Upper lobe of left lung (tissue), 6 donors: ENCODE data around the gene ATIC. TPM values are rescaled to one million over a fixed set of nuclear protein-coding genes. Genes with fewer than 3 reads are reported as not detected.
"Not testable (repeated sequence)": the region's sequence is repeated elsewhere in the genome, so short reads cannot be mapped to it uniquely, and the experiment has no call there.

Source experiments
- ATAC-seq, 2 donors: fragments of 200-7000 bp; cut with Tn5 transposase; one replicate each; pipeline ENCODE4 v1.9.1; 2022; ENCODE audit warnings: mild to moderate bottlenecking in 2 of 2, moderate library complexity in 2 of 2; ENCODE audit not compliant: low FRiP score in 2 of 2
- DNase-seq, 2 donors: peaks; one replicate each; pipeline ENCODE4 v3.0.0-alpha.2; 2019 to 2020
- H3K27ac ChIP-seq, 4 donors: fragments of 200-600 bp; sonication (generic); one replicate each; pipeline ENCODE4 v1.5.1; 2016 to 2019
- H3K27me3 ChIP-seq, 4 donors: fragments of 200-600 bp; sonication (generic); one replicate each; pipeline ENCODE4 v1.5.1; 2017 to 2019
- H3K36me3 ChIP-seq, 4 donors: fragments of 200-600 bp; sonication (generic); one replicate each; pipeline ENCODE4 v1.5.1; 2016 to 2019
- H3K4me1 ChIP-seq, 4 donors: fragments of 200-600 bp; sonication (generic); one replicate each; pipeline ENCODE4 v1.5.1; 2018 to 2019
- H3K4me3 ChIP-seq, 4 donors: fragments of 200-600 bp; sonication (generic); one replicate each; pipeline ENCODE4 v1.5.1; 2017 to 2019; ENCODE audit warnings: mild to moderate bottlenecking in 2 of 4, moderate library complexity in 1 of 4
- H3K9me3 ChIP-seq, 4 donors: fragments of 200-600 bp; sonication (generic); one replicate each; pipeline ENCODE4 v1.5.1; 2018 to 2019
- EP300 ChIP-seq, 4 donors: sonication (generic); formaldehyde crosslinking; IDR thresholded peaks; one replicate each; pipeline ENCODE4 v1.5.1; 2017; ENCODE audit warnings: antibody characterized with exemption in 4 of 4, control low read depth in 2 of 4
- POLR2A ChIP-seq, 4 donors: fragments of 450-650 bp; IDR thresholded peaks; one replicate each; pipeline ENCODE4 v1.5.1; 2016 to 2017; ENCODE audit warnings: antibody characterized with exemption in 4 of 4, mild to moderate bottlenecking in 2 of 4
- POLR2AphosphoS5 ChIP-seq, 2 donors: sonication (generic); formaldehyde crosslinking; IDR thresholded peaks; one replicate each; pipeline ENCODE4 v1.5.1; 2017; ENCODE audit warnings: antibody characterized with exemption in 2 of 2
- WGBS, 2 donors: methylation state at CpG; one replicate each; pipeline ENCODE4 v1.1.5; 2017 to 2018; 5-methylcytosine and 5-hydroxymethylcytosine counted together
- total RNA-seq, 6 donors: library from RNA; depleted of rRNA in 4 of 6; stranded (reverse); fragments of >200 nt in 4 of 6; gene quantifications; one replicate each; pipeline versions ENCODE4 v1.1.0 to v1.2.1, GENCODE V29; 2016 to 2021
- TF ChIP-seq, protein P1 (sequence below), 6 experiments: fragments of 450-650 bp in 4 of 6; fragments of 200-600 bp in 2 of 6; sonication (generic) in 2 of 6; IDR thresholded peaks; one replicate each; pipeline ENCODE4 v1.5.1; 2016 to 2019; ENCODE audit warnings: antibody characterized with exemption in 6 of 6
- donor health status: DM: no; HTN: no; CAD: no; lungs with moderate emphysema.
- donor health status: DM: no; HTN: yes; CAD: no; lungs with severe emphysema.

ATIC gene
- total RNA-seq, 6 donors from 2014 or later, result 25.1 to 69.2 (median 56.6) TPM

DNA sequence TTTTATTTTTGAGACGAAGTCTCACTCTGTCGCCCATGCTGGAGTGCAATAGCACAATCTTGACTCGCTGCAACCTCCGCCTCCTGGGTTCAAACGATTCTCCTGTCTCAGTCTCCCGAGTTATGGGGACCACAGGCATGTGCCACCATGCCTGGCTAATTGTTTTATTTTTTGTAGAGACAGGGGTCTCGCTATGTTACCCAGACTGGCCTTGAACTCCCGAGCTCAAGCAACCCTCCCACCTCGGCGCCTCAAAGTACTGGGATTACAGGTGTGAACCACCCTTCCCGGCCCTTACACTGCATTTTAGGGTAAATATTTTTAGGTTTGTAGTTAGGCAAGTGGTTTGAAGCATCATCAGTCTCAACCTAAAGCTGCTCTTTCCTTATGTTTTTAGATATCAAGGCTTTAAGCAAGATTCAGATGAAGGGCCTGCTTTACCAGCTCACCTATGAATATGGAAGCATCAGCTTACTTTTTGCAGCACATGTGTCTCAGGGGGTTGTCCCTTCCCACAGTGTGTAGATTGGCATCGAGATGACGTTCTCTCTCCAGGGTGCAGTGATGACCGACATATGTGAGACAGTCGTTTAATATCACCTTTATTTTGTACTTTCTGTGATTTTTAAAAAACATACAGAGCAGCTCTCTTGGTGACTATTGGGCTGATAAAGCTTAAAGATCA, 47.2 kb downstream of the ATIC start:
- DNase-seq (no peak), ATAC-seq (no peak)
- no peaks in the 10 kb centered on the region for H3K27me3 ChIP-seq
- WGBS, 2 donors, result 88 to 89% methylated on average over 15 of the region's 15 CpGs
- no peaks in the 10 kb centered on the region for H3K9me3 ChIP-seq
- TF ChIP-seq, protein P1, sequence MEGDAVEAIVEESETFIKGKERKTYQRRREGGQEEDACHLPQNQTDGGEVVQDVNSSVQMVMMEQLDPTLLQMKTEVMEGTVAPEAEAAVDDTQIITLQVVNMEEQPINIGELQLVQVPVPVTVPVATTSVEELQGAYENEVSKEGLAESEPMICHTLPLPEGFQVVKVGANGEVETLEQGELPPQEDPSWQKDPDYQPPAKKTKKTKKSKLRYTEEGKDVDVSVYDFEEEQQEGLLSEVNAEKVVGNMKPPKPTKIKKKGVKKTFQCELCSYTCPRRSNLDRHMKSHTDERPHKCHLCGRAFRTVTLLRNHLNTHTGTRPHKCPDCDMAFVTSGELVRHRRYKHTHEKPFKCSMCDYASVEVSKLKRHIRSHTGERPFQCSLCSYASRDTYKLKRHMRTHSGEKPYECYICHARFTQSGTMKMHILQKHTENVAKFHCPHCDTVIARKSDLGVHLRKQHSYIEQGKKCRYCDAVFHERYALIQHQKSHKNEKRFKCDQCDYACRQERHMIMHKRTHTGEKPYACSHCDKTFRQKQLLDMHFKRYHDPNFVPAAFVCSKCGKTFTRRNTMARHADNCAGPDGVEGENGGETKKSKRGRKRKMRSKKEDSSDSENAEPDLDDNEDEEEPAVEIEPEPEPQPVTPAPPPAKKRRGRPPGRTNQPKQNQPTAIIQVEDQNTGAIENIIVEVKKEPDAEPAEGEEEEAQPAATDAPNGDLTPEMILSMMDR (IDR thresholded peaks at IDR 0.05), result no peak
- TF ChIP-seq POLR2A (IDR thresholded peaks at IDR 0.05) (no peak), POLR2AphosphoS5 (IDR thresholded peaks at IDR 0.05) (no peak), EP300 (IDR thresholded peaks at IDR 0.05) (no peak)
- H3K4me3 ChIP-seq, result no peak overlapping the region
- peaks cover 4 to 30% (median 9%) of the 10 kb centered on the region in 4 donors for H3K36me3 ChIP-seq
- H3K27ac ChIP-seq, result no peak overlapping the region
- H3K4me1 ChIP-seq, result no peaks in the 10 kb centered on the region

DNA sequence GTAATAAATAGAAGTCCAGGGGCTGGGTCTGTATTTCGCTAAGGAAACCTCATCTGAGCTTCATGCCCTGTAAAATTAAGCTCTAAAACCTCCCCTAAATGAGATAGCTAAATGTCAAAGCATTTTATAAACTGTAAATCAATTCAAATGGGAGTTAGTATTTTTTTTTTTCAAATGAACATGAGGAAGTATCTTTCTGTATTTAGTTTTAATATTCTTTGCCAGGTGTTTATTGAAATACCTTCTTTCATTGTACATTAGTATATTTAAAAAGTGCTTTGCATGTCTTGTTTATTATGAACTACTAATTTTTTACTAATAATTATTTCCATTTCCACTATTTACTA, 47.7 kb downstream of the ATIC start:
- ATAC-seq, result no peak
- Histone ChIP-seq H3K9me3 (no peaks in the 10 kb centered on the region), H3K27ac (no peak overlapping the region), H3K4me3 (no peak overlapping the region), H3K36me3 (peaks cover 7 to 35% (median 12%) of the 10 kb centered on the region in 4 donors), H3K4me1 (no peaks in the 10 kb centered on the region), H3K27me3 (no peaks in the 10 kb centered on the region)
- TF ChIP-seq POLR2AphosphoS5 (IDR thresholded peaks at IDR 0.05) (no peak), EP300 (IDR thresholded peaks at IDR 0.05) (no peak)
- 96 to 97% methylated on average over 1 of the region's 1 CpG for WGBS, 2 donors
- no peak for DNase-seq

DNA sequence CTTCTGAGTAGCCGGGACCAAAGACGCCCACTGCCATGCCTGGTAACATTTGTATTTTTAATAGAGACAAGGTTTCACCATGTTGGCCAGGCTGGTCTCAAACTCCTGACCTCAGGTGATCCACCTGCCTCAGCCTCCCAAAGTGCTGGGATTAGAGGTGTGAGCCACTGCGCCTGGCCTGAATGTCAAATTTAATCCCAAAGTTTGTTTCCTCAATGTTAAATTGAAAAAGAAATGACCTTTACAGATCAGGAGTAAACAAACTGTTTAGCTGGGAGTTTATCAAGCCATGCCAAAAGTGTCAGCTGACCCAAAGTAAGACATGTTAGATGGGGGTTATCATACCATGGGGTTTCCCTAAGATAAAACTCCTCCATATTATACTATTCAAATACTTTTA, 48.2 kb downstream of the ATIC start:
- not testable (repeated sequence) for DNase-seq, ATAC-seq, H3K4me1 ChIP-seq, H3K4me3 ChIP-seq, H3K27me3 ChIP-seq, H3K9me3 ChIP-seq, H3K27ac ChIP-seq
- H3K36me3 ChIP-seq, result peaks cover 7 to 40% (median 14%) of the 10 kb centered on the region in 4 donors
- 96 to 97% methylated on average over 3 of the region's 3 CpGs for WGBS, 2 donors

DNA sequence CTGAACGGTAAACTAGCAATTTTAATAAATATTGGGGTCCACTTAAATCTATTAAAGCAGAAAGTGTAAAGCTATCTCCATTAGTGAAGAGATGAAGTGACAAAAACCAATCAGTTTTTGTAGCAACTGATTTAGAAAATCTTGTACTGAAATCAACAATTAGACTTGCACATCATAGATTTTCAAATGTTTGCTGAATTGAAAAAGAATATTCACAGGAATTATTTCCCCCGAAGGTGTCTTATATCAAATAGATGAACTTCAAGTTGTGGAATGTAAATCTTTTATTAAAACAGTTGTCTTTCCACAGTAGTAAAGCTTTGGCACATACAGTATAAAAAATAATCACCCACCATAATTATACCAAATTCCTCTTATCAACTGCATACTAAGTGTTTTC, 48.7 kb downstream of the ATIC start:
- DNase-seq (no peak), ATAC-seq (no peak)
- H3K27me3 ChIP-seq, result no peaks in the 10 kb centered on the region
- no peak overlapping the region for H3K27ac ChIP-seq
- no peak overlapping the region for H3K4me3 ChIP-seq
- H3K9me3 ChIP-seq, result no peaks in the 10 kb centered on the region
- no peak for TF ChIP-seq POLR2A (IDR thresholded peaks at IDR 0.05)
- no peak for TF ChIP-seq POLR2AphosphoS5 (IDR thresholded peaks at IDR 0.05)
- TF ChIP-seq, protein P1 (IDR thresholded peaks at IDR 0.05), result no peak
- TF ChIP-seq EP300 (IDR thresholded peaks at IDR 0.05), result no peak
- H3K36me3 ChIP-seq, result peaks cover 7 to 45% (median 16%) of the 10 kb centered on the region in 4 donors
- H3K4me1 ChIP-seq, result no peaks in the 10 kb centered on the region
- 87 to 90% methylated on average over 2 of the region's 2 CpGs for WGBS, 2 donors

DNA sequence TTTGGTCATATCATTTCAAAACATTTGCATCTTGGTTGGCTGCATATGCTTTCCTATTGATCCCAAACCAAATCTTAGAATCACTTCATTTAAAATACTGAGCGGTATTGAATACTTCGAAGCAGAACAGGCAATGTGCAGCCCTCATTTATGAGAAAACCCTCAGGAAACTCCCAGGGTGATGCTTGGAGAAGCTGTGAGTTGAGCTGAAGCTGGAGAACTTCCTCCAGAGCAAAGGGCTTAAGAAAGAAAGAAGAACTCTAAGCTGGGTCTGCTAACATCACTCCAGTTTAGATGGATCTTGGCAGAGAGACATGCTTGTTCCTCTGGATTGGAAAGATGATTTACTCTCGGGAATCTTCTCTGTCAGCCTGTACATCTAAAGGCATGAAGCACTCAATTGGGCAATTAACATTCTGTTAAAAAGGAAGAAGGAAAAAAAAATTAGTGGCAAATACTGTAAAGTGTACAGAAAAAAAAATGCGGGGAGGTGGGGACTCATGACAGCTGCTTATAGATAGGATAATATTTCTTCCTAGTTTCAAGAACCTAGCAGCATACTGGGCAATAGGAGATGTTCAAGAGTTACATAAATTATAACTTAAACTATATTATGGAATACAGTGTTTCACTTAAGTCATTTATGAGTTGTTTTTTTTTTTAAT, 49.5 kb downstream of the ATIC start:
- peaks cover 7 to 45% (median 16%) of the 10 kb centered on the region in 4 donors for H3K36me3 ChIP-seq
- WGBS, 2 donors, result 86 to 95% methylated on average over 4 of the region's 4 CpGs
- no peaks in the 10 kb centered on the region for H3K9me3 ChIP-seq
- DNase-seq (no peak), ATAC-seq (no peak)
- no peak for TF ChIP-seq POLR2AphosphoS5 (IDR thresholded peaks at IDR 0.05)
- TF ChIP-seq, protein P1 (IDR thresholded peaks at IDR 0.05), result no peak
- TF ChIP-seq EP300 (IDR thresholded peaks at IDR 0.05), result no peak
- TF ChIP-seq POLR2A (IDR thresholded peaks at IDR 0.05), result no peak
- no peaks in the 10 kb centered on the region for H3K4me1 ChIP-seq
- no peaks in the 10 kb centered on the region for H3K27me3 ChIP-seq
- no peak overlapping the region for H3K4me3 ChIP-seq
- no peak overlapping the region for H3K27ac ChIP-seq
